Trophoblast cell (in vitro differentiated cells and primary cell): ENCODE data around the gene EDC4.
"Not testable (repeated sequence)": the region's sequence is repeated elsewhere in the genome, so short reads cannot be mapped to it uniquely, and the experiment has no call there.

ENCODE experiments used
- DNase-seq, 2 donors: peaks; one replicate each; pipeline ENCODE4 v3.0.0-alpha.2; 2016
- H2AFZ ChIP-seq: 2 replicates; pipeline ENCODE4 v1.6.1; 2013; ENCODE audit warnings: low read length, moderate library complexity, mild to moderate bottlenecking; ENCODE audit not compliant: insufficient read depth, poor library complexity
- H2AK5ac ChIP-seq: 2 replicates; pipeline ENCODE4 v1.6.1; 2013; ENCODE audit warnings: mild to moderate bottlenecking, low read length
- H2BK120ac ChIP-seq: 2 replicates; pipeline ENCODE4 v1.6.1; 2013; ENCODE audit warnings: low read length, mild to moderate bottlenecking, moderate library complexity; ENCODE audit not compliant: insufficient read depth, poor library complexity
- H2BK12ac ChIP-seq: 2 replicates; pipeline ENCODE4 v1.6.1; 2013; ENCODE audit warnings: mild to moderate bottlenecking, low read length, moderate library complexity
- H2BK5ac ChIP-seq: 2 replicates; pipeline ENCODE4 v1.6.1; 2013; ENCODE audit warnings: low read length, low read depth, moderate library complexity, mild to moderate bottlenecking; ENCODE audit not compliant: poor library complexity
- H3K14ac ChIP-seq: 2 replicates; pipeline ENCODE4 v1.6.1; 2013; ENCODE audit warnings: mild to moderate bottlenecking, low read length
- H3K18ac ChIP-seq: 2 replicates; pipeline ENCODE4 v1.6.1; 2013; ENCODE audit warnings: mild to moderate bottlenecking, low read length
- H3K23ac ChIP-seq: 2 replicates; pipeline ENCODE4 v1.6.1; 2013; ENCODE audit warnings: low read length
- H3K27ac ChIP-seq: 2 replicates; pipeline ENCODE4 v1.5.1; 2013; ENCODE audit warnings: low read depth, mild to moderate bottlenecking, inconsistent platforms, low read length, moderate library complexity
- H3K27me3 ChIP-seq: 2 replicates; pipeline ENCODE4 v1.6.1; 2013; ENCODE audit warnings: inconsistent platforms, mild to moderate bottlenecking, low read length, moderate library complexity; ENCODE audit not compliant: insufficient read depth
- H3K36me3 ChIP-seq, 2 experiments: 1 replicate in 1 of 2; 2 replicates in 1 of 2; pipeline ENCODE4 v1.6.1; 2013; ENCODE audit warnings: low read length in 2 of 2, mild to moderate bottlenecking in 2 of 2, moderate library complexity in 1 of 2; ENCODE audit not compliant: insufficient read depth in 2 of 2, control insufficient read depth in 1 of 2
- H3K4ac ChIP-seq: 2 replicates; pipeline ENCODE4 v1.6.1; 2013; ENCODE audit warnings: low read depth, mild to moderate bottlenecking, low read length, moderate library complexity
- H3K4me1 ChIP-seq, 2 experiments: 1 replicate in 1 of 2; 2 replicates in 1 of 2; pipeline ENCODE4 v1.6.1; 2013; ENCODE audit warnings: low read length in 2 of 2, mild to moderate bottlenecking in 2 of 2, moderate library complexity in 1 of 2; ENCODE audit not compliant: insufficient read depth in 2 of 2, control insufficient read depth in 1 of 2
- H3K4me2 ChIP-seq: 2 replicates; pipeline ENCODE4 v1.6.1; 2013; ENCODE audit warnings: inconsistent platforms, mild to moderate bottlenecking, low read length, moderate library complexity
- H3K4me3 ChIP-seq: 2 replicates; pipeline ENCODE4 v1.5.1; 2013; ENCODE audit warnings: mild to moderate bottlenecking, low read depth, low read length, inconsistent platforms
- H3K79me1 ChIP-seq: one replicate; pipeline ENCODE4 v1.6.1; 2013; ENCODE audit warnings: low read length
- H3K79me2 ChIP-seq: 2 replicates; pipeline ENCODE4 v1.6.1; 2013; ENCODE audit warnings: low read length, mild to moderate bottlenecking; ENCODE audit not compliant: control insufficient read depth, insufficient read depth, poor library complexity
- H3K9ac ChIP-seq: 2 replicates; pipeline ENCODE4 v1.6.1; 2013; ENCODE audit warnings: mild to moderate bottlenecking, low read length
- H3K9me3 ChIP-seq: 2 replicates; pipeline ENCODE4 v1.6.1; 2013; ENCODE audit warnings: low read depth, mild to moderate bottlenecking, control low read depth, inconsistent platforms, low read length; ENCODE audit not compliant: insufficient read depth
- H4K12ac ChIP-seq: 2 replicates; pipeline ENCODE4 v1.6.1; 2013; ENCODE audit warnings: low read depth, mild to moderate bottlenecking, low read length, moderate library complexity
- H4K8ac ChIP-seq: 2 replicates; pipeline ENCODE4 v1.6.1; 2013; ENCODE audit warnings: low read depth, mild to moderate bottlenecking, low read length, moderate library complexity
- H4K91ac ChIP-seq: one replicate; pipeline ENCODE4 v1.6.1; 2013; ENCODE audit warnings: low read depth, mild to moderate bottlenecking, low read length, moderate library complexity
- WGBS: extraction: QIAGEN DNeasy Blood & Tissue Kit; methylation state at CpG from one replicate; pipeline ENCODE4 v1.1.7; 2013; ENCODE audit warnings: missing lambda C conversion rate; ENCODE audit not compliant: insufficient read length, insufficient coverage; ENCODE audit errors: extremely low coverage; 5-methylcytosine and 5-hydroxymethylcytosine counted together

EDC4 gene

DNA sequence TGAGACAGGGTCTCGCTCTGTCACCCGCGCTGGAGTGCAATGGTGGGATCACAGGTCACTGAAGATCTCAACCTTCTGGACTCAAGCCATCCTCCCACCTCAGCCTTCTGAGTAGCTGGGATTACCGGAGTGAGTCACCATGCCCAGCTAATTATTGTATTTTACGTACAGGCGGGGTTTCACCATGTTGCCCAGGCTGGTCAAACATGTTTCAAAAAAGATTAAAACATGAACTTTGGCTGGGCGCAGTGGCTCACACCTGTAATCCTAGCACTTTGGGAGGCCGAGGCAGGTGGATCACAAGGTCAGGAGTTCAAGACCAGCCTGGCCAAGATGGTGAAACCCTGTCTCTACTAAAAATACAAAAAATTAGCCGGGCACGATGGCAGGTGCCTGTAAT is 35.7 kb upstream of the EDC4 start:
- DNase-seq, H3K9ac ChIP-seq, H2BK120ac ChIP-seq, H3K14ac ChIP-seq, H4K91ac ChIP-seq, H3K9me3 ChIP-seq, H2AFZ ChIP-seq, H4K12ac ChIP-seq, H3K18ac ChIP-seq, H3K27me3 ChIP-seq, H3K36me3 ChIP-seq, H3K4ac ChIP-seq, H3K23ac ChIP-seq, H4K8ac ChIP-seq, H3K79me1 ChIP-seq, H3K79me2 ChIP-seq, H3K27ac ChIP-seq, H2BK5ac ChIP-seq, H2BK12ac ChIP-seq, H3K4me2 ChIP-seq, H3K4me3 ChIP-seq, H2AK5ac ChIP-seq: not testable (repeated sequence)
- peaks cover 5 to 13% of the 10 kb centered on the region in 2 experiments for H3K4me1 ChIP-seq
- no CpG with 5 or more reads among the region's 10 CpGs for WGBS

DNA sequence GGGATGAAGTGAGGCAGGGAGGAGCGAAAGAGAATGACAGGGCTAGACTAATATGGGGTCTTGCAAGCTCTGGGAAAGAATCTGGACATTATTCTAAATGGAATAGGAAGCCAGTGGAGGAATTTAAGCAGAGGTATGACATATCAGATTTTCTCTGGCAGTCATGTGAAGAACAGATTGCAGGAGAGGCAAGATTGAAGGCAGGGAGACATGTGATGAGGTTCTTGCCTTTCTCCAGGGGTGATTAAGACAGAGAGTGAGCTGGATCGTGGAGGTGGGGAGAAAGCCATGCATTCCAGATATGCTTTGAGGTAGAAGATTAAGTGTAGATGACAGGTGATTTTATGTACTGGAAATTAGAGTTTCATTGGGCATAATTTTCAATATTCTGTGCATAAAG is 35.0 kb upstream of the EDC4 start:
- no peak overlapping the region for H3K4ac ChIP-seq
- H3K4me1 ChIP-seq = peaks cover 5 to 12% of the 10 kb centered on the region in 2 experiments
- no peak overlapping the region for H3K18ac ChIP-seq
- H3K27ac ChIP-seq = no peak overlapping the region
- H3K36me3 ChIP-seq = no peaks in the 10 kb centered on the region
- no peak overlapping the region for H3K23ac ChIP-seq
- H3K4me3 ChIP-seq = no peak overlapping the region
- no peak overlapping the region for H3K4me2 ChIP-seq
- no peak overlapping the region for H3K9ac ChIP-seq
- peaks cover 9% of the 10 kb centered on the region for H3K79me1 ChIP-seq
- H2BK120ac ChIP-seq = no peak overlapping the region
- H3K79me2 ChIP-seq = peaks cover 8% of the 10 kb centered on the region
- no peak overlapping the region for H2AK5ac ChIP-seq
- no peaks in the 10 kb centered on the region for H3K27me3 ChIP-seq
- no peak overlapping the region for H2BK5ac ChIP-seq
- H2AFZ ChIP-seq = no peak overlapping the region
- no peaks in the 10 kb centered on the region for H3K9me3 ChIP-seq
- H3K14ac ChIP-seq = no peak overlapping the region
- DNase-seq = no peak
- no peak overlapping the region for H4K91ac ChIP-seq
- H4K8ac ChIP-seq = no peak overlapping the region
- H2BK12ac ChIP-seq = no peak overlapping the region
- no CpG with 5 or more reads among the region's 2 CpGs for WGBS
- H4K12ac ChIP-seq = no peak overlapping the region

DNA sequence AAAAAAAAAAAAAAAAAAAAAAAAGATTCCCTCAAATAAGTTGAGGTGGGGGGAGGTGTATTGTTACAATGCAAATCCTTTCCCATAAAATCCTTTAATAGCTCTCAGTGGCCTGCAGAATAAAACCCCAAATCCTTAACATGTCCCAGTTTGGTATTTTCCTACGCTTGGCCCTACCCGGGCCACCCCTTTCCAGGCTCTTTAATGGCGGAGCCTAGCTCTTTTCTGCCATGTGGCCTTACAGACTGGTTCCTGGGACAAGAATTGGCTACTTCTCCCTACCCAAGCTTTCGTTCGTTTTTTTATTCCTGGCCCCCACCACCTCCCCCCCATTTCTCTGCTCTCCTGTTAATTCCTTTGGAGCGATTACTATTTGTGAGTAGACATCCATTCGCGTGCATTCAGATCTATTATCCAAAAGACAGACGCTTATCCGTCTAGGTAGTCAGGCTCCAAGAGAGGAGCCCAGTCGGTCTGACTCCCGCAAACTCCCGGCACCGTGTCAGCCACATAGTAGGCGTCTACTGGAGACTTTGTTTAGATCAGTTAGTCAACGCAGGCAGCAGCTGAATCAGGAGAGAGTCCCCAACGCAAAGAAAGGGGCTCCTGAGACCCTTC is 31.5 kb upstream of the EDC4 start:
- Histone ChIP-seq H2BK5ac (peak overlapping the region; percentile 34), H3K18ac (no peak overlapping the region), H3K36me3 (peaks cover 2 to 9% of the 10 kb centered on the region in 2 experiments), H3K79me2 (peaks cover 4% of the 10 kb centered on the region), H3K4me1 (peaks cover 16 to 22% of the 10 kb centered on the region in 2 experiments), H3K9me3 (no peaks in the 10 kb centered on the region), H3K23ac (no peak overlapping the region), H4K91ac (peak overlapping the region; percentile 69), H3K27me3 (no peaks in the 10 kb centered on the region), H3K14ac (peak overlapping the region; percentile 45), H3K79me1 (peaks cover 8% of the 10 kb centered on the region), H3K4ac (peak overlapping the region; percentile 30), H2AK5ac (no peak overlapping the region), H3K9ac (no peak overlapping the region), H2BK120ac (peak overlapping the region; percentile 35), H2AFZ (peak overlapping the region; percentile 68), H3K4me2 (peak overlapping the region; percentile 46), H2BK12ac (peak overlapping the region; percentile 10), H3K27ac (peak overlapping the region; percentile 48), H4K12ac (peak overlapping the region; percentile 71), H3K4me3 (no peak overlapping the region), H4K8ac (peak overlapping the region; percentile 83)
- WGBS = no CpG with 5 or more reads among the region's 17 CpGs
- no peak for DNase-seq

DNA sequence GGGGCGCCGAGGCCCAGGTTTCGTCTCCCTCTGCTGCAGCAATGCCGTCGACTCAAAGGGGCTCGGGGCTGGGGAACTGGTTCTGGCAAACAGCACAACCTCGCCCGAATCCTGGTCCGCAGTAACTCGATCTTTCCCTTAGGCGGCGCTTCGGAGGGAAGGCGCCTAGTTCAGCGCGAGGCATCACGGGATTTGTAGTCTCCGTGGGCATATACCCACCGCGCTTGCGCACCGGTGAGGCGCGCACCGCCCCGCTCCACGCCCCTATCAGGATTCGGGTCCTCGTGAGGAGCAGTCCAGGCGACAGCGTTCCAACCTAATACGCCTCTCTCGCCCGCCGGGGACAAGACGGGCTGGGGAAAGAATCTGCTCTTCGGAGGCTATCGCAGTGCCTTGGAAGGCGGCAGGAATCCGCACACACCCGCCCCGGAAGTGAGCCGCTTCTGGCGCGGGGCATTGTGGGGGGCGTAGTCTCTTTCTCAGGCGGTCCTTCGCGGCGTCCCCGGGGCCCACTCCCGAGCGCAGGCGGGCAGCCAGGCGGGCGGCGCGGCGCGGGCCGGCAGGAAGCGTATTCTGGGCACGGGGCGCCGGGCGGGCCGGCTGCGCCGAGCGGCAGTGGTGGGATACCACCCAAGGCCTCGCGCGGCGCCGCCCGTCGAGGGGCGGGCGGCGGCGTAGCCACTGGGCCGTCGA is 30.9 kb upstream of the EDC4 start, which contains the start of gene THAP11:
THAP11 (plus strand) TSS at position 505 of the 693 bp plus-strand sequence. CDS start 235 bp downstream, outside the sequence.
- Histone ChIP-seq H4K8ac (peak within 1 kb of the TSS; percentile 94), H3K9me3 (no peaks in the 10 kb centered on the region), H3K4me1 (peaks cover 16 to 22% of the 10 kb centered on the region in 2 experiments), H2AK5ac (no peak within 1 kb of the TSS), H2BK120ac (peak within 1 kb of the TSS; percentile 97), H3K23ac (no peak within 1 kb of the TSS), H2BK12ac (peak within 1 kb of the TSS; percentile 67), H2AFZ (peak within 1 kb of the TSS; percentile 99), H4K12ac (peak within 1 kb of the TSS; percentile 95), H3K4ac (peak within 1 kb of the TSS; percentile 77), H3K4me2 (peak within 1 kb of the TSS; percentile 99), H3K27me3 (no peaks in the 10 kb centered on the region), H3K18ac (peak within 1 kb of the TSS; percentile 91), H3K36me3 (peaks cover 2 to 9% of the 10 kb centered on the region in 2 experiments), H3K79me1 (peaks cover 11% of the 10 kb centered on the region), H3K79me2 (peaks cover 4% of the 10 kb centered on the region), H3K9ac (peak within 1 kb of the TSS; percentile 90), H4K91ac (peak within 1 kb of the TSS; percentile 95), H3K4me3 (peak within 1 kb of the TSS; percentile 87), H2BK5ac (peak within 1 kb of the TSS; percentile 99), H3K27ac (peak within 1 kb of the TSS; percentile 99), H3K14ac (peak within 1 kb of the TSS; percentile 98)
- DNase-seq = peak; percentile 96 to 99
- WGBS = no CpG with 5 or more reads among the region's 83 CpGs
